Raji (cell line): Measurements from ENCODE around the gene CACNA2D2.

Experiments
- POLR2A ChIP-seq: IDR thresholded peaks from 2 replicates; pipeline ENCODE4 v1.6.1; 2011; ENCODE audit warnings: low read depth, low read length, control low read depth; ENCODE audit not compliant: insufficient read depth

CACNA2D2 gene

DNA sequence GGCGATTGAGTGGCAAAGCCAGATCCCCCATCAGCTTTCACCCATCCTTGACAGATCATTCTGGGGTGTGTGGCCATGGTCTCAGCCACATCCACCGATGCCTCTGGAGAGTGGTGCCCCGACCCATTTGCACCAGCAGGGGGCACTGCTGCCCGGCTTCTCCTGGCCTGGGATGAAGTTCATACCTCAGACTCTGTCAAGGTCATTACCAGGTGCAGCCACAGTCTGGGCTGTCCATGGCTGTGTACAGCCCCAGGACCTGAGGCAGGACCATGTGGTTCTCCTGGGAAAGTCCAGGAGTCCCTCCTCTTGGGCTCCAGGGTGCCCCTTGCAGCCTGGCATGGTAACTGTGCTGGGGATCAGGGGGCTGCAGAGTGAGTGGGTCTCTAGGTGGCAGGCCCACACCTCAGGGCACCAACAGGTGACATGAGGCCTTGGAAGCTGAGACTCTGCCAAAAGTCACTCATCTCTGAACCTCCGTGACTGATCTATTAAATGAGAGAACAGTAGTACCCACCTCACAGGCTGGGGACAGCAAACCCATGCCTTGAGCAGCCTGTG lies 67.2 kb downstream of the CACNA2D2 start:
- TF ChIP-seq POLR2A = no peak

DNA sequence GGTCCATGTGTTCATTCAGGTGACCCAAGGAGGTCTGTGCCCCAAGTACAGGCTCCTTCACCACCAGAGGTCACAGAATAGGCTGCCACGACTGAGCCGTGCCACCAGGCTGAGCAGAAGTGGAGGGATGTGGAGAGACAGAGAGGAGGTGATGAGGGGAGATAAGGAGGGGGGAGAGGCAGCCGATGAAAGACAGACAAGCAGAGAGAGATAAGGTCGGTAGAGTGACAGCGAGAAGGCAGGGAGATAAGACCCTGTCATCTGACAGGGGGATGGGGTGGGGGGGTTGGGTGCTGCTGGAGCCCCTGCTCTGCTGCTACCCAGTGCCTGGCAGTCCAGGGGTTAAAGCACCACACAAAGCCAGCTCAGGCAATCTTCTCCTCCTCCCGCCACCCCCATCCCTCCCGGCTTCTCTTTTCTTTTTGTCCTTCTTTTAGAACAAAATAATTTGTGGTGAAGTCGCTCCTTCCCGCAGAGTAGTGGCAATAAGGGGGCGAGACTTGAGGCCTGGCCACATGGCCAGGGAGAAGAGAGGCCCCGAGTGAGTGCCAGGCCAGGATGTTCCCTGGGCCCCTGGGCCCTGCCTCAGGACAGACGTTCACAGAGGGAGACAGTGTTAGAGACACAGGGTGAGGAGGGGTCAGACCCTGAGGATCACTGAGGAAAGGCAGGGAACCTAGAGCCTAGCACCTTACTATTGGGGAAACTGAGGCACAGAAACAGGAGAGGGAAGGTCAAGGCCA lies 67.9 kb downstream of the CACNA2D2 start:
- no peak for TF ChIP-seq POLR2A

DNA sequence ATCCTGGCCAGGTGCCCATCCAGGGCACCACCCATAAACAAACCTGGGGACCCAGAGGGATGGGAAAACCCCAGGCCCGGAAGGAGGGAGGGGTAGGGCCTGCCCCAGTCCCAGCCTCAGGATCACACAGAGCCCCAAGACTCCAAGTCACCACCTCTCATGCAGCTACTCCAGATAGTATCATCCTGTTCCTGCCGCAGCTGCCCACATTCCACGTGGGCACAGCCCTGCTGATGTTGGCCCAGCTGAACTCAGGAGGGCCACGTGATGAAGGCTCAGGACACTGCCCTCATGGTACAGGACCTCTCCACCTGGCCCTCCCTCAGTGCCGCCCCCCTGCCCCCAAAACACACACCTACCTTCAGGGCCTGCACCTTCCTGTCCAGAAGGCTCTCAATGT lies 69.5 kb downstream of the CACNA2D2 start:
- TF ChIP-seq POLR2A = no peak

DNA sequence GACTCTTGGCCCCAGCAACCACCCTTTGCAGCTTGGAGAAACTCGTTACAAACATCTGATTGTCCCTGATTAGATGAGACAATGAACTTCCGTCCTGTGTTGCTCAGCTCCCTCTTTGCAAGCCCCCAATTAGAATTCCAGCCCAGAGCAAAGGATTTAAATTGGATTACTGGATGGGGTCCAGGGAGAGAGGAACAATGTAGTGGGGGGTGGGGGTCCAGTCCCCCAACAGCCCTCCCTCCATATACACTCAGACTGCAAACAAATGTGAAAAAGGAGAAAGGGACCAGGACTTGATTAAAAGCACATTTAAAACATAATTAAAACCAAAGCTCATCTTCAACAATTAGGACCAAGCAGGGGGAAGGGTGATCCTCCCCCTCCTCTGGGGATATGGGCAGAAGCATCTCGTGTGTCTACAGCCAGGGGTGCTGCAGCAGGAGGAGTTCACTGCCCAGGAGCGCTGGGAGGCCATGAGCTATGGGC lies 72.4 kb downstream of the CACNA2D2 start:
- TF ChIP-seq POLR2A = no peak

DNA sequence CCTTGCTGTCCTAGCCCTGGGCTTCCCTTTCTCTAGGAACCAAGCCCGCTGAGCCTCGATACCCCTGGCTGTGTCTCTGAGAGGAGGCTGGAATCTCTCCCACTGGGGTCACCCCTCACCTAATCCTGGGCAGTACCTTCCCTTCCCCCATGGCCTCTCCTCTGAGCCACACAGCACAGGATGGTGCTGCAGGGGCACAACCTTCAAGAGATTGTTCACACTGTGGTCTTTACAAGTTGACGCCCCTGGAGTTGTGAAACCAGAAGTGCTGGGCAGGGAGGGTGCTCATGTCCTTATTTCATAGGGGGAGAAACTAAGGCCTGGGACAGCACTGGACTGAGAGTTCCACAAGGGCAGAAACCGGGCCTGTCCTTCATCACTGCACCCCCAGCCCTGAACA lies 73.2 kb downstream of the CACNA2D2 start:
- TF ChIP-seq POLR2A = no peak

DNA sequence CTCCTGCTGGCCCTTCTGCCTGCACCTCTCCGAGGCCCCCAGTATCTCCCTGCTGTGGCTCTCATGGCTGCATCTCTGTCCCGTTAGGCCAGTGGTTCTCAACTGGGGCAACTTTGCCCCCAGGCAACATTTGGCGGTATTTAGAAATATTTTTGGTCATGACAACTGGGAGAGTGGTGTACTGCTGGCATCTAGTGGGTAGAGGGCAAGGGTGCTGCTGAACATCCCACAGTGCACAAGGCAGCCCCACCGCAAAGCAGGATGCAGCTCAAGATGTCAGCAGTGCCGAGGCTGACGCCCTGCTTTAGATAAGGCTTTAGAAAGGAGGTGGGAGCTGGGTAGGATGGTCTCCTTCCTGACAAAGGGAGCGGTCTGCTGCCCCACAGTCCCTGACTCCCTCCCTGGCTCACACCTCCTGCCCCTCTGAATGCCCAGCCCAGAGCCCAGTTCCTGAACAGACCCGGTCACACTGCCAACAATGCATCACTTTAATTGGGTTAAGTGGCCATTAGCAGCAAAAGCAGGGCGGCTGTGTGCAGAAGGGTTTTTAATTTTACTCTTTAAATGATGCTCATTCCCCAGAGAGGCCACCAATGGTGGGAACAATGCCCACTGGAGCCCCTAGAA lies 75.3 kb downstream of the CACNA2D2 start:
- no peak for TF ChIP-seq POLR2A

DNA sequence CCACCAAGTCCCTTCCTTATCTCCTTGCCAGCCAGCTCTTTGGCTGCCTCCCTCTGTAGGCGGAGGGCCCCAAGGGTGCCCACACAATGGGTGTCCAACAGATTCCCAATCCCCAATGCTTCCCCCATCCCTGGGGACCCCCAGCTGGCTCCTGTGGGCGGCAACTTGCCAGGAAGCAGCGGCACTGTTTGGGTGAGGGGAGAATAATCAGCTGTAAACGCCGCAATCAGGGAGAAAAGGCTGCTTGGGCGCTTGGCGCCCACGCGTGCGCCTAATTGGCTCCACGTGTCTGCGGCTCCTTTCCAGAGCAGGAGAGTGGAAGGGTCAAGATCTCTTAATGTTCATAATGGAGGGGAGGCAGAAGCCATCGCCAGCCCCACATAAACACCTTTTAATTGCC lies 76.2 kb downstream of the CACNA2D2 start:
- no peak for TF ChIP-seq POLR2A

DNA sequence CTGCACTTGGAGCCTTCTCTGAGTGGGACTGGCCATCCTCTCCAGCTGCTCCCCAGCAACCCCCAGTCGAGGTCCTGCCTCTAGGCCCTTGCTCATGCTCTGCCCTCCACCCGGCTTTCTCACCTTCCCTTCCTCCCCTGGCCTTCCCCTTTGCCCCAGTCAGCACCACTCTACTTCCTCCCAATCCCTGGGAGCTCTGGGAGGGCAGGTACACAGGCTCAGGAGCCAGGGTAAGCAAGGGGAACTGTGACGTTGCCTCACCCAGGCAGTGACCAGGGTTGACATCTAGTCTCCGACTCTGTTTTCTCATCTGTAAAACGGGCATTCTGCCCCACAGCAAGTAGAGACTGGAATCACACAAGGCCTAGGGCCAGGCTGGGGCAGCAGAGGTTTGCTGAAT lies 77.5 kb downstream of the CACNA2D2 start:
- TF ChIP-seq POLR2A = no peak

DNA sequence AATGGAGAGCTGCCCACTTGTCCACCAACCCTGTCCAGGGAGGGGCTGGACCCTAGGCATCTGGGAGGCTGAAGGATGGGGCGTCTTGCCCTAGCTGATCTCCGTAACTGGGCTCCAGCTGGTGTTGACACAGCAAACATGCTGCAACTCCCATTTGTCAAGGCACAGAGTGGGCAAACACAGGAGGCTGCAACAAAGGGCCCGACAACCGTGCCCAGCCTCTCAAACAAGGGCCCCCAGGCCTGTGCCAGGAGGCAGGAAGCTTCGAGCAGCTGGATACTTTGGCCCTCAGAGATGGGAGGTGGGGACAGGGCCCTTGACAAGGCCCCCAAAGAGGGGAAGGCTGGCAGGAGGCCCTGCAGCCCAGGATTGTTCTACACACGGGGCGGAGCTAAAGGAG lies 79.9 kb downstream of the CACNA2D2 start:
- TF ChIP-seq POLR2A = no peak

DNA sequence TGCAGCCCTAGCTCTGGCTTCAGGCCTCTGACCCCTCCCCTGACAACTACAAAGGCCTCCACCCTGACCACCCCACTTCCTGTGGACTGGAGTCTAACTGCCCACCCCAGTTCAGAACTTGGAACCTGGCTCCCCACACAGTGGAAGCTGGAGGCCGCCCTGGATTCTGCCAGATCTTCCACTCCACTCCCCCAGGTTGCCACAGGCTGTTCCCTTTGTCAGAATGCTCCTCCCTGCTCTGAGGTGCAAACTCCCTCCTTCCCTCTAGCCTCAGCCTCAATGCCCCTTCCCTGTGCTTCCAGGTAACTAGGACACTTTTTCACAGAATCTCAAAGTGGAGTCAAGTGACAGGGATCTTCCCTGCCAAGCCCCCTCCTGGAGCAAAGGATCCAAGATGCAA lies 81.3 kb downstream of the CACNA2D2 start:
- no peak for TF ChIP-seq POLR2A

DNA sequence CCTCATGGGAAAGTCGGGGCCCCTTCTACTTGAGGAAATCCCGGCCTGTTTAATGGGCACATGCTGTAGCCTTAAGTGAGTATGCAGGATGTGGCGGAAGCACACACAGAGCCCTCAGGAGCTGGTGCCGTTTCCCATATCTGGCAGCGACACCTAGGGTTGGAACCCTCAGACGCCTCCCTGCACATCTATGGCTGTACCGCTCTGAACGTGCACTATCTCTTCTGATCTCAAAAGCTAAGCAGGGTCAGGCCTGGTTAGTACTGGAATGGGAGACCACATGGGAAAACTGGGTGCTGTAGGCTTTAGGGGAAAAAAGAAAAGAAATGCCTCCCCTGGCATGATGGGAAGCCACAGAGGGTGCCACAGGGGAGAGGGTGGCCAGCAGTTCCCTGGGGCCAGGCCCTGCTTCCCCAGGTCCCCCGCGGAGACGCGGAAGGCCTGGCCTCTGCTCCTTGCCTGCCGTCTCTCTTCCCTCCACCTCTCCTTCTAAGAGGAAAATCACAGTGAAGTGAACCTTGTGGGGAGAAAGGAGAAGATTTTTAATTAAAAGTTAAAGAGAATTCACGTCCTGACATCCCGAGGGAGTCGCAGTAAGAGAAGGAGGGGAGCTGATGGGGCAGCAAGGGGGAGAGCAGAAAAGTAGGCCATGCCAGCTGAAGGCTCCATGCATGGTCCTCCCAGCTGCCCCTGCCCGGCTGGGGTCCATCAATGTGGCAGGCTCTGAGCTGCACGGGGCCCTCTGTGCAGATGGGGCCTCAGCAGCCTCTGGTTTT lies 83.7 kb downstream of the CACNA2D2 start:
- TF ChIP-seq POLR2A = no peak

DNA sequence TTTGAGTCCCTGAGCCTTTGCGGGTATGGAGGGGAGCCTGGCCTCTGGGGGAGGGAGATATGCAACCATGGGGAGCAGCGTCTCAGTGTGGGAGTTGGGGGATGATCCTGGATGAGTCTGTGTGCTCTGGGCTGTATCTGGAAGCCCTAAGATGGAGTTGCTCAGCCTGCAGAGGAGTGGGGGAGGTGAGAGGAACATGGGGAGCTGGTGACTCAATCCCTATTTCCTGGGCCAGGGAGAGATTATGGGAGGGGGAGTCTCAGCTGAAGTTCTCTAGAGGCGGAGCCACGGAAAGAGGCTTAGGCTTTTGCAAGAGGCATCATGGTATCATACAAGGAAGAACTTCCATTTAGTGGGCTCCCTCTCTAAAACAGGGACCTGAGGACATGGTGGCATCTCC lies 84.6 kb downstream of the CACNA2D2 start:
- TF ChIP-seq POLR2A = no peak

DNA sequence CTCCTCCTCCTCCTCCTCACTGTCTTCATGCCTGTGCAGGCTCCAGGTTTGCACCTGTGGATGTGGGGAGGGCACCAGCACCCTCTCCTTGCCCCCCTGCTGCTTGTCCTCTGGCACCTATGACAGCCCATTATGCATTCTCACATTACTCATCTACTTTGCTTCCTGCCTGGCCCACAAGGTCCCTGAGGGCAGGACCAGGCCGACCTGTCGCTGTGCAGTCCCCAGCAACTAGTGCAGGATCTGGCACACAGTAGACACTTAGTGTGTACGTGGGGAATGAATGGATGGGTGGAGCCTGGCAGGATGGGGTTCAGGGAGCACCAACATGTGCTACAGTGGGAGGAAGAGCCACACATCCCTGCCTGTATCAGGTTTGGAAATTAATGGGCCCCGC lies 85.8 kb downstream of the CACNA2D2 start:
- no peak for TF ChIP-seq POLR2A

DNA sequence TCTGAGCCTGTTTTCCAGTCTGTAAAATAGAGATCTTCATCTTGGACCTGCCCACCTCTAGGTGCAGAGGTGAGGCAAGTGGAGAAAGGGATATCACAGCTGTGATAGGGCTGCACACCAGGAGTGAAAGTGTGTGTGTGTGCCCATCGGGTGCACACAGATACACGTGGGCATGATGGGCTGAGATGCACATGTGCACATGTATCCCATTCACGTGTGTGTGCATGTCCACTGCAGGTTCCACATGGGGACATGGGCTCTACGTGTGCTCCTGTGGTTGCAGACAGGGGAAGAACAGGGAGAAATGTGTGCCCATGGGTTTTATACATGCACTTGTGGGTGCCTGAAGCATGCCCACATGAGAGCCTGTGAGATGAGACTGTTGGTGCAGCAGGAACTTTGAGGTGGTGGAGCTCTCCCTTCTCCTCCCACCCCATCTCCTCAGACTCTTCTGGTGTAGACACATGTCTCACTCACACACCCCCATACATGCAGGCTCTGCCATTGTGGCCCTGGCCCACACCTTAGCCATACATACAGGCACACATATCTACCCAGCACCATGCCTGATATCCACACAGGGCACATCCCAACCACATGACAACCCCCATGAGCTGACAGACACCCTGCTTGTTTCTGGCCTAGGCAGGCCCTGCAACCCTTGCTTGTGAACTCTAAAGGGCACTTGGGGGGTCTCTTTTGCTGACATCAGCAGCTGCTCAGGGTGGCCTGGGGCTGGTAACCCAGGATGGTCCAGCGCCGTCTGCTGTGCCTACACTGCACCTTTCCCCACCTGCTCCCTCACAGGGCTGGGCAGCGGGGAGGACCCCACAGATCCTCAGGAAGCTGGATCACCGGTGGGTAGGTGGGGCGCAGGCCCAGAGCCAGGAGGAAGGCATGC lies 86.4 kb downstream of the CACNA2D2 start:
- no peak for TF ChIP-seq POLR2A

DNA sequence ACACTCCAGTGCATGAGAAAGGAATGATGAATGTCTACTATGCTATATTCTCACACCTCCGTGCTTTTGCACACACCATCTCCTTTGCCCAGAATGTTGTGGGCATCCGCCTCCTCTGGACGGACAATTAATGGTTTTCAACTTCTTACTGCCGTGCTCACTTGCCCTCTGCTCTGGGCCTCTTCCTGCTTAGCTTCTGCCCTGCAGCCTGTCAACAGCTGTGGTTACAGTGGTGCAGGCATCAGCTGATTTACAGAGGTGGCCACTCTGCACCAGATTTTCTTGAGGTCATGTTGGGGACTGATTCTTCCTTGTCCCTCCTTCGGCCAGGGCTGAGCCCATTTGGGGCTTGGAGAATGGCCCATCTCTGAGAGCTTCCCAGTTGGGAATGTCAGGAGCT lies 87.6 kb downstream of the CACNA2D2 start:
- no peak for TF ChIP-seq POLR2A

DNA sequence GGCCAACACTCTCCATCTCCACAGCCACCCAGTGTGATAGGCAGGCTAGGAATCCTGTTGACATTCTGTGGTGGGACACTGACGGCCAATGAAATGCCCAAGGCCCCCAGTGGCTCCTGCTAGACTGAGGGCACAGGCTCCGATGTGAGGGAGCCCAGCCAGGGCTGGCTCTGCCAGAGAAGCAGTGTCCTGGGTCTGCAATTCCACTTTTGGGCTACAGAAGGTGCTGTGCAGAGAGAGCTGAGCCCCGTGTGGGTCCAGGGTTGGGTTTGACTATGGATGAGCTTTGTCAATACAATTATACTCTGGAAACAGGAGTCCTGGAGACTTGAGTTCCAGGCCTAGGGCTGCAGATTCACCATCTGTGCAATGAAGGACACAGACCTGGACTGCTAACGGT lies 88.4 kb downstream of the CACNA2D2 start:
- no peak for TF ChIP-seq POLR2A
